Putamen (tissue), 1 donor: ENCODE measurements around the gene DPM3.

Experiments
- DNase-seq: peaks from one replicate; pipeline ENCODE4 v3.0.0-alpha.2; 2016; ENCODE audit warnings: low spot score

The DPM3 gene

DNA sequence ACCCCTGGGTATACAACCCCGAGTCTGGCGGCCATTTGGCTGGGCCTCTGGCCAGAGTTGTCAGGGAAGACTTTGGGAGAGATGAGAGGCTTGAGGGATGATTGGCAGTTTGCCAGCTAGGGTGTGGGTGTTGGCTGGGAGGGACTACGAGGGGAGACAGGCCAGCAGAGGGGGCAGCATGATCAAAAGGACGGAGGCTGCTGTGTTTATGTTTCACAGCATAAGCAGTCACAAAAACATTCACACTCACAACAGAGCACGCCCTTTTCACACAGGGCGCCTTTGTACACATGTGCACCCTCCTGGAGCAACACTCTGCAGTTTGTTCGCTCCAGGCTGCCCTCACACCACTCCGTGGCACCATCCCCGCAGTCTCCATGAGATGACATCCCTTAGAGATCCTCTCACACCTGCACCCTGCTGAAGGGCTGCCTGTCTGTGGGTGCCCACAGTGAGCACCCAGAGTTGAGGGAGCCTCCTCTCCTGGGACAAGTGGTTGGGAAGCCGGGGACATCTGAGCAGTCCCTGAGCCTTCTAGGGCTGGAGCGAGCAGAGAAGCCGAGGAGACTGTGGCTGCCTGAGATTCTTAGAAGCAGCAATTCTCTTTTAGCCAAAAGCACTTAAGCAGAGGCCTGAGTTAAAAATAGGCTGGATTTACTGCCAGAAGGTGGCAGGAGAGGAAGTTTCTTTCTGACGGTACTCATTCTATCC is 46.3 kb downstream of the DPM3 start:
- DNase-seq = peak; percentile 62

DNA sequence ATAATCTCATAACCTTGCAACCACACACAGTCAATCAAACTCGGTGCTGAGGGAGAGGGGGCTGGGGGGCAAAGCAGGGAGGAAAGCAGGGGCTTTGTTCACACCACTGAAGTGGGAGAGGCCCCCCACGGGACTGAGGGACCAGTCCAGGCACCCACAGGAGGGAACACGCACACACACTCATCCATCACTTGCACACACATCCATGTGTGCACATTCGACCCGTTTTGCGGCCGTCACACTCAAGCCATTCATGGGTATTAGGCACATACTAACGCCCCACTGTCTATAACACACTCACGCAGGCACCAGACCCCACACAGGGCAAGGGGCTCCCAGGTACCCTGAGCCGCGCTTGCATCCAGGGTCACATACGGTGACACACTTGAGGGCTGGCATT is 47.7 kb downstream of the DPM3 start:
- no peak for DNase-seq

DNA sequence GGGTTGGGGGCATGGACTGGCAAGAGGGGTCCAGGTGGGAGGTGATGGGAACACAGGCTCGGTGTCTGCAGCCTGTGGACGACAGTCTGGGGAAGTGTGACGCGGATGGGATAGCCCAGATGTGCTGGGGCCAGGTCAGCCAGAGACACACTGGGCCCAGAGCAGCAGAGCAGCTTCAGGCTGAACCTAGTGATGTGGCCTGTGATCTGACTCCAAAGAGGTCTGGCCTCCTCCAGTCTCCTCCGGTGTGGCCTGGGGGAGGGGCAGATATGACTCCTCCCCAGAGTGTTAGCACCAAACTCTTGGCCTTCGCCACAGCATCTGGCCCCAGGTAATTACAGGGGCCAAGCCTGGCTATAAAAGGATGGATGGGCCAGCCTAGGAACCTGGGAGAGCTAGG is 48.2 kb downstream of the DPM3 start:
- DNase-seq = no peak

DNA sequence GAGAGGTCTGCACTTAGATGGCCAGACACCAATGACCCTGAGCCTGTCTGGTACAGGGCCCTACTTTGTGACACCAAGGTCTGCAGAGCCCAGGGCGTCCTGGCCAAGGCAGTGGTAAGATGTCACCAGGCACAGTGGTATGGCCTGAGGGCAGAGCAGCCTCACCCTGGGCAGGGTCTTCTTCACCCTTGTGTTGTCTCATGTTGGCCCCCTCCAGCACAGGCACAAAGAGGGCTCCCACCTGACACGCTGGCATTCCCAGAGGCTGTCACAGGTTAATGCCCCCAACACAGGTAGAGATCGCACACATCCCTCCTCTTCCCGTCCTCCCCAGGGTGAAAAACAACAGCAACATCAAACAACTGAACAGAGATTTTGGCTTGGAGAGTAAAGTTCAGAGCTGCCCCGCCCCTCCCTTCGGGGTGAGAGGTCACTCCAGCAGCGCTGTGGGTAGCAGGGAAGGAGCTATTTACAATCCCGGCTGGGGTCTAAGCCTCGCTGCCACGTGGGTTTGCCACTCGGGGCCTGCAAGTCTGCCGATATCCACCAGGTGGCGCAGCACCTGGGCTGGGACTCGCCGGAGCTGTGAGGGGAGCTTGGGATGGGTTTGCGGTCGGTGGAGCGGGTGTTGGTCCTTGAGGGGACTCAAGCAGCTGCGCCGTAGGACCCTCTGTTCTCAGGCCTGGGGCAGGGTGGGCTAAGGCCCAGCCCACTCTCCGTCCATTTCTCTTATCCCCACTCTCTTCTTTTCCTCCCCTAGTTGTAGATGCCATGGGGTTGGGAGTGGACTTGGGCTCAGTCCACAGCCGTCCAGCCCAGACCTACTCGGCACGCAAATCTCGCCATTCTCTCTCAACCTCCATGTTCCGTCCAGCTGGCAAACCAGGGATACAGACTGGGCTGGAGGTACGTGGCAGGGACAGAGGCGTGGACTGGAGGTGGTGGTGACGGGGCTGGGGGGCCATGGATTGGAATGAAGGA is 49.0 kb downstream of the DPM3 start:
- peak; percentile 62 for DNase-seq
